Measurements from ENCODE around the gene TMEM54. TPM values are rescaled to one million over a fixed set of nuclear protein-coding genes. Genes with fewer than 3 reads are reported as not detected.

TMEM54 gene
- total and polyA plus RNA-seq, 7 experiments from 2014 or later, result not detected

- H3K9me3 ChIP-seq (ENCODE audit: control insufficient read depth in 2 of 3, low read length in 3 of 3), result no peaks in the 10 kb centered on the region
- intact Hi-C loops (cut with micrococcal nuclease), result no loop called here
- no peak overlapping the region for H3K27ac ChIP-seq (ENCODE audit: low read depth, low read length)
- H3K4me1 ChIP-seq (ENCODE audit: control insufficient read depth in 2 of 2, insufficient read depth in 2 of 2, low read length in 2 of 2), result no peaks in the 10 kb centered on the region
- H3K36me3 ChIP-seq (ENCODE audit: control insufficient read depth in 2 of 3, insufficient read depth in 3 of 3, low read length in 3 of 3), result no peaks in the 10 kb centered on the region
- Mint-ChIP-seq H3K4me3 (no peak overlapping the region), H3K4me1 (peaks cover 0 to 11% (median 0%) of the 10 kb centered on the region in 7 donors), H3K27ac (no peak overlapping the region), H3K36me3 (no peaks in the 10 kb centered on the region), H3K9me3 (peaks cover 0 to 1% (median 0%) of the 10 kb centered on the region in 11 donors), H3K27me3 (peaks cover 29 to 39% (median 32%) of the 10 kb centered on the region in 5 donors)
- POLR2A ChIA-PET, result no interaction called here
- CTCF ChIA-PET, result interaction anchor here (0.6 to 1.8 kb wide), 2 partner anchors 171 to 1490 kb away, joined by 3 to 4 read pairs; no protein-coding TSS in a partner anchor
- no peak overlapping the region for H3K4me3 ChIP-seq (ENCODE audit: low read length)
- no peak for DNase-seq
- H3K27me3 ChIP-seq (ENCODE audit: control insufficient read depth in 2 of 2, insufficient read depth in 2 of 2, low read length in 2 of 2), result peaks cover 2 to 3% of the 10 kb centered on the region in 2 donors
- ATAC-seq, result no peak
These were observed 23.7 kb downstream of the TMEM54 start for GRCh38 chr1:32877211-32878110.

- POLR2A ChIA-PET, result no interaction called here
- DNase-seq, result peak; percentile 22 to 76 (median 39)
- Histone ChIP-seq H3K27ac (ENCODE audit: low read depth, low read length) (no peak overlapping the region), H3K4me3 (ENCODE audit: low read length) (no peak overlapping the region), H3K27me3 (ENCODE audit: control insufficient read depth in 2 of 2, insufficient read depth in 2 of 2, low read length in 2 of 2) (peaks cover 3 to 7% of the 10 kb centered on the region in 2 donors), H3K4me1 (ENCODE audit: control insufficient read depth in 2 of 2, insufficient read depth in 2 of 2, low read length in 2 of 2) (peaks cover 0 to 2% of the 10 kb centered on the region in 2 donors), H3K36me3 (ENCODE audit: control insufficient read depth in 2 of 3, insufficient read depth in 3 of 3, low read length in 3 of 3) (no peaks in the 10 kb centered on the region), H3K9me3 (ENCODE audit: control insufficient read depth in 2 of 3, low read length in 3 of 3) (no peaks in the 10 kb centered on the region)
- H3K9me3 Mint-ChIP-seq, result peaks cover 0 to 1% (median 0%) of the 10 kb centered on the region in 11 donors
- H3K4me3 Mint-ChIP-seq, result no peak overlapping the region
- ATAC-seq, result peak; percentile 88
- H3K4me1 Mint-ChIP-seq, result peaks cover 0 to 12% (median 3%) of the 10 kb centered on the region in 7 donors
- H3K36me3 Mint-ChIP-seq, result no peaks in the 10 kb centered on the region
- intact Hi-C loops (cut with micrococcal nuclease), result loop anchor here (1.0 kb wide), 2 partner anchors 164 to 210 kb away; no protein-coding TSS in a partner anchor
- H3K27ac Mint-ChIP-seq, result no peak overlapping the region
- CTCF ChIA-PET, result interaction anchor here (0.6 to 1.8 kb wide), 7 partner anchors 58 to 1489 kb away, joined by 3 to 5 read pairs (median 3); no protein-coding TSS in a partner anchor
- H3K27me3 Mint-ChIP-seq, result peaks cover 36 to 45% (median 37%) of the 10 kb centered on the region in 5 donors
These were observed 24.6 kb downstream of the TMEM54 start for GRCh38 chr1:32876341-32877210.

DNA sequence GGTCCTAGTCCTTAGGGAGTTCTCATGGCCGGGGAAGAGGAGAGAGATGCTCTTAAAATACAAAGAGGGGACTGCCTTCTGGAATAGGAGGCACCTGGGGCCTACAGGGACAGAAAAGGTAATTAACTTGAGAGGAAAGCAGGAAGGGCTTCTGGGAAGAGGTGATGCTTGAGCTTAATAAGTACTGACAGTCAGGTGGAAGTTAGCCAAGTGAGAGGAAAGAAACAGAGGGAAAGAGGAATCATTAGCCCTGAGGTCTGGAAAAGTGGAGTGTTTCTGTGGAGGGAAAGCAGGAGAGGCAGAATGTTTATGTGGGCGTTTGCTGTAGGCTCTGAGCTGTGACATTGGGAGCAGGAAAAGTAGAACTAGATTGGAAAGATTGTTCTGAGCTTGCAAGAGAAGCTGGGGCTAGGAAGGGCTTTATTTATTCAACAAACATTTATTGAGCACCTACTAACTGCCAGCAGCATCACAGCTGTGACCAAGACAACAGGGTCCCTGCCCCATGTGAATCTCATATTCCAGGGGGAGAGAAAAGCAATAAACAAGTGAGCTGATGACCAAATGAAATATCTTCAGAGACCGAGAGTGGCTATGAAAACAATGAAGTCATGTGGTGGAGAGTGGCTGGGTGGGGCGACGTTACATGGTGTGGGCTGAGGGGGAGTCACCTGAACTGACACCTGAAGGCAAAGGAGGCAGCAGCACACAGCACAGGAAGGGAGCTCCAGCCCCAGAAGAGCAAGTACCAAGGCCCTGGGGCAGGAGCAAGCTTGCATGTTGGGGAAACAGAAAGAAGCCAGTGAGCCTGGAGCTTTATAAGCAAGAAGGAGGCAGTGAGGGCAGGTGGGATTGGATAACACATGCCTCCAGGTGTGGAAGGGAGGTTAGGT, 26.1 kb downstream of the TMEM54 start:
- intact Hi-C loops (cut with micrococcal nuclease), result no loop called here
- Histone ChIP-seq H3K27me3 (ENCODE audit: control insufficient read depth in 2 of 2, insufficient read depth in 2 of 2, low read length in 2 of 2) (peaks cover 3 to 15% of the 10 kb centered on the region in 2 donors), H3K4me3 (ENCODE audit: low read length) (no peak overlapping the region), H3K36me3 (ENCODE audit: control insufficient read depth in 2 of 3, insufficient read depth in 3 of 3, low read length in 3 of 3) (no peaks in the 10 kb centered on the region), H3K9me3 (ENCODE audit: control insufficient read depth in 2 of 3, low read length in 3 of 3) (no peaks in the 10 kb centered on the region), H3K4me1 (ENCODE audit: control insufficient read depth in 2 of 2, insufficient read depth in 2 of 2, low read length in 2 of 2) (peaks cover 0 to 10% of the 10 kb centered on the region in 2 donors), H3K27ac (ENCODE audit: low read depth, low read length) (no peak overlapping the region)
- Mint-ChIP-seq H3K27me3 (peaks cover 34 to 46% (median 43%) of the 10 kb centered on the region in 5 donors), H3K36me3 (no peaks in the 10 kb centered on the region), H3K4me1 (peaks cover 3 to 18% (median 11%) of the 10 kb centered on the region in 7 donors), H3K4me3 (no peak overlapping the region), H3K27ac (no peak overlapping the region), H3K9me3 (peaks cover 0 to 1% (median 0%) of the 10 kb centered on the region in 11 donors)
- ATAC-seq (no peak), DNase-seq (no peak)
- CTCF ChIA-PET, result interaction anchor here (1.5 kb wide), 1 partner anchor 163 kb away, joined by 5 read pairs; no protein-coding TSS in a partner anchor
- POLR2A ChIA-PET, result no interaction called here

DNA sequence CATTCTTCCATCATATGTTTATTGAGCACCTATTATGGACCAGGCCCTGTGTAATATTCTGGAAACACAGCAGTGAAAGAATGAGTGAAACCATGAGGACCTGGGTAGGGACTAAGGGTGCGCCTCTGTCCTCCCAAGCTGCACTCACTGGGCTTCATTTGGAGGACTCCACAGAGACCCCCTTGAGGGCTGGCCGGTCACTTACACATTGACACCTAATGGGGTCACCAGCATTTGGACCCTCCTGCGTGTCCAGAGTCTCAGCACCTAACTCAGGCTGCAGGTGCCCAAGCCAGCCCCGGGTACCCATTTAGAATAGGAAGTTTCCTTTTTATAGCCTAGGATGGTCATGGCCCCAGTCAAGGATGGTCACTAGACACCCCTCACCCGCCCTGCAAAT, 27.7 kb downstream of the TMEM54 start:
- Histone ChIP-seq H3K36me3 (ENCODE audit: control insufficient read depth in 2 of 3, insufficient read depth in 3 of 3, low read length in 3 of 3) (no peaks in the 10 kb centered on the region), H3K27ac (ENCODE audit: low read depth, low read length) (no peak overlapping the region), H3K9me3 (ENCODE audit: control insufficient read depth in 2 of 3, low read length in 3 of 3) (no peaks in the 10 kb centered on the region), H3K4me3 (ENCODE audit: low read length) (no peak overlapping the region), H3K27me3 (ENCODE audit: control insufficient read depth in 2 of 2, insufficient read depth in 2 of 2, low read length in 2 of 2) (peaks cover 3 to 18% of the 10 kb centered on the region in 2 donors), H3K4me1 (ENCODE audit: control insufficient read depth in 2 of 2, insufficient read depth in 2 of 2, low read length in 2 of 2) (peaks cover 0 to 11% of the 10 kb centered on the region in 2 donors)
- no peak for DNase-seq
- Mint-ChIP-seq H3K9me3 (peaks cover 0 to 1% (median 0%) of the 10 kb centered on the region in 11 donors), H3K4me1 (peaks cover 11 to 28% (median 17%) of the 10 kb centered on the region in 7 donors), H3K27me3 (peaks cover 47 to 63% (median 59%) of the 10 kb centered on the region in 5 donors), H3K36me3 (peaks cover 4 to 12% (median 10%) of the 10 kb centered on the region in 5 donors), H3K4me3 (no peak overlapping the region), H3K27ac (no peak overlapping the region)
- CTCF ChIA-PET, result interaction anchor here (0.6 to 2.5 kb wide), 4 partner anchors 9 to 163 kb away, joined by 3 to 10 read pairs (median 4); no protein-coding TSS in a partner anchor
- POLR2A ChIA-PET, result no interaction called here
- intact Hi-C loops (cut with micrococcal nuclease), result no loop called here
- ATAC-seq, result no peak

DNA sequence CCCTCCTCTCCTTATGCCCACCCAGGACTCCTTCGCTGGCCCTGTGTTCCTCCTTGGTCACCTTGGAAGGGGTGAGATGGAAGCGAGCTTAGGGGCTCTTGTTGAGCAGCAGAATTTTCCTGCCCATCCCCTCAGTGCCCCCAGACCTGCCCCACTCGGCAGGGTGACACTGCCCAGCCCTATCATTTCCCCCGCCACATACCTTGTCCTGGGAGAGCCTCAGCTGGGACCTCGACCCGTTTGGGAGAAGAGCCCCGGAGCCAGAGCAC, 29.1 kb downstream of the TMEM54 start:
- H3K9me3 Mint-ChIP-seq, result peaks cover 0 to 1% (median 0%) of the 10 kb centered on the region in 11 donors
- ATAC-seq (no peak), DNase-seq (no peak)
- peaks cover 11 to 28% (median 17%) of the 10 kb centered on the region in 7 donors for H3K4me1 Mint-ChIP-seq
- H3K9me3 ChIP-seq (ENCODE audit: control insufficient read depth in 2 of 3, low read length in 3 of 3), result no peaks in the 10 kb centered on the region
- no peak overlapping the region for H3K27ac ChIP-seq (ENCODE audit: low read depth, low read length)
- ChIA-PET POLR2A (no interaction called here), CTCF (interaction anchor here (1.2 to 2.5 kb wide), 5 partner anchors 13 to 351 kb away, joined by 3 to 10 read pairs (median 3); no protein-coding TSS in a partner anchor)
- H3K27me3 Mint-ChIP-seq, result peaks cover 45 to 62% (median 55%) of the 10 kb centered on the region in 5 donors
- peaks cover 3 to 18% of the 10 kb centered on the region in 2 donors for H3K27me3 ChIP-seq (ENCODE audit: control insufficient read depth in 2 of 2, insufficient read depth in 2 of 2, low read length in 2 of 2)
- peaks cover 0 to 11% of the 10 kb centered on the region in 2 donors for H3K4me1 ChIP-seq (ENCODE audit: control insufficient read depth in 2 of 2, insufficient read depth in 2 of 2, low read length in 2 of 2)
- H3K4me3 Mint-ChIP-seq, result peak overlapping the region in 1 of 10 donors; percentile 61
- peaks cover 6 to 19% (median 15%) of the 10 kb centered on the region in 5 donors for H3K36me3 Mint-ChIP-seq
- no peak overlapping the region for H3K4me3 ChIP-seq (ENCODE audit: low read length)
- no peak overlapping the region for H3K27ac Mint-ChIP-seq
- H3K36me3 ChIP-seq (ENCODE audit: control insufficient read depth in 2 of 3, insufficient read depth in 3 of 3, low read length in 3 of 3), result no peaks in the 10 kb centered on the region
- intact Hi-C loops (cut with micrococcal nuclease), result loop anchor here in 1 of 2 donors (1.0 kb wide), 2 partner anchors 160 to 352 kb away; no protein-coding TSS in a partner anchor
